Stimulated activated CD4-positive, alpha-beta T cell treated with anti-CD3 and anti-CD28 coated beads, Interleukin-1b, Interleukin-23, amount 100 ng/mL, for 1 hour (primary cell): ENCODE data around the gene RAPGEF3.

Source experiments
- DNase-seq, 2 donors: peaks; one replicate each; pipeline ENCODE4 v3.0.0-alpha.2; 2020; ENCODE audit warnings: low read depth in 2 of 2

Gene RAPGEF3

DNA sequence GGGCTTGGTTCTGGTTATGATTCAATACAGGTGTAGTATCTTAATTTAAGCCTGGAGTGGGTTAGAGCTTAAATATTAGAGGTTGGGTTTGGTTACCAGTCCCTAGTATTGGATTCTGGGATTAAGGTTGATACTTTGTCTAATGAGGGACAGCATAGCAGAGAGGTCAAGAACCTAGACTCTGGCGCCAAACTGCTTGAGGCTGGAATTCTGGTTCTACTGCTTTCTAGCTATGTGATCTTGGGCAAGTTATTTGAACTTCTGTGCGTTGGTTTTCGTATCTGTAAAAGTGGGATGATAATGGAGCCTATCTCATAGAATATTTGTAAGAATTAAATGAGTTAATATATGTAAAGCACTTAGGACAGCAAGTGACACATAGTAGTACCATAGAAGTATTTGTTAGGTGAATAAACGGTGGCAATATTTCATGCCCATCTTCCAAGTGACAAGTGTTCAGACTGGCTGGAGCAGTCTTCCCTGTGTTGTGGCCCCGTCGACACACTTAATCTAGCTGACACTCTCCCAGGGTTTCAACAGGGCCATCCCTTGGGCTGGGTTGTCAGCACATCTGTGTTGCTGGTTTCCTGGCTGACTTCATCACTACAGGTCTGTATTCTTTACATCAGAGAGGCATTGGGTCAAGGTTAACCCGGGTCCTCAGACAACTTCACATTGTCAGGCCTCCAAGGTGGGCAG, 36.4 kb downstream of the RAPGEF3 start:
- no peak for DNase-seq

- no peak for DNase-seq
These were observed 37.2 kb downstream of the RAPGEF3 start for GRCh38 chr12:47721431-47721973.

- no peak for DNase-seq
These were observed 40.1 kb downstream of the RAPGEF3 start for GRCh38 chr12:47718531-47718930.

DNA sequence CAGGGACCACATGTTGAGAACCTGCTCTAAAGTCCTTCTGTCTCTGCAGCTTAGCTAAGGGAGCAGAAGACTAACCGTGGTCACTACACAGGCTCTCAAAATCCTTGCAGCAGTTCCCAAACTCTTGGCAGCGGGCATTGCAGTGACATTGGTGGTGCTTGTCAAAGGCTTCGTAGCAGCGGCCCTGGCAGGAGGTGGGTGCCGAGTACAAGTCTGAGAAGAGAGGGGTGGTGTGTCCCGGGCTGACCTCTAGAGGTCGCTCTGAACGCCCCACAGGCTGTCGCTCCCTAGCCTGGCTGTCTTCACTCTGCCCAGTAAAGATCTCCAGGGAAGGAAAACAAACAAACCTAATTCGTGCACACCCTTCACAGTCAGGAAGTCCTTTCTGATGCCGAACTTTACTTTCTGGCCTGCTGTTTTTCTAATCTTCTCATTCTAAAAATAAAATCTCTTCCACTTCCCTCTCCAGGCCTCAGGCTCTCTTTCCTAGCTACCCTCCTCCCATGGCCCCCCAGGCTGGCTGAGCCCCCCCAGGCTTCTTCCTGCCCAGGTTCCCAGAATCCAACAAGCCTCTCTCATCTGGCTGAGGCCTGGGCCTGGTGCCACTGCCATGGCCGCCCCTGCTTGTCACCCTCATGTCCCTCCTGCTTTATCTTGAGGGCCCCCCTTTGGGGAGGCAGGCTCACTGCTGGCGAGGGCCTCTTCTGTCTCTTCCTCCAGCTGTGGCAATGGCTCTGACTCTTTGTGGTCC, 41.1 kb downstream of the RAPGEF3 start:
- no peak for DNase-seq

- DNase-seq = no peak
These were observed 41.6 kb downstream of the RAPGEF3 start for GRCh38 chr12:47717046-47717442.

GRCh38 chr12:47715877-47716548, 42.7 kb downstream of the RAPGEF3 start:
- no peak for DNase-seq

GRCh38 chr12:47715393-47715876, 43.2 kb downstream of the RAPGEF3 start:
- DNase-seq = peak; percentile 52 to 61

GRCh38 chr12:47714826-47715386, 43.8 kb downstream of the RAPGEF3 start:
- DNase-seq = no peak

DNA sequence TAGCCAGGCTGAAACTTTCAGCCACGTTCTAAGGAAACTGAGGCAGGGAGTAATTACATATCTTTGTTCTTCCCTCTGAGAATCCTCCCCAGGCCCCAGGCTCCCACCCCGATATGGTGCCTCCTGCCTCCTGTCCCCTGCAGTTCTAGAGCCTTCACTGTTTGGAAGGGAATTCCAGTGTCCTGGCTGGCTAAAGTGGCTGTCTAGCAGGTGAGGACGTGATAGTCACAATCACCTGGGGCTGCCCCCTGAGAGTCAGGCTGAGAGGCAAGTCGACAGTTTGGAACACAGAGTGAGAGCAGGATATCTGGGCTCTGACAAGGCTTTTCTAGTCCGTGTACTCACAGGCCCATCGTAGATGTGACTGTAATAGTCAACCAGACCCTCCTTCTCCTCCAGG, 46.5 kb downstream of the RAPGEF3 start:
- no peak for DNase-seq

GRCh38 chr12:47711448-47711847, 47.2 kb downstream of the RAPGEF3 start:
- no peak for DNase-seq

DNA sequence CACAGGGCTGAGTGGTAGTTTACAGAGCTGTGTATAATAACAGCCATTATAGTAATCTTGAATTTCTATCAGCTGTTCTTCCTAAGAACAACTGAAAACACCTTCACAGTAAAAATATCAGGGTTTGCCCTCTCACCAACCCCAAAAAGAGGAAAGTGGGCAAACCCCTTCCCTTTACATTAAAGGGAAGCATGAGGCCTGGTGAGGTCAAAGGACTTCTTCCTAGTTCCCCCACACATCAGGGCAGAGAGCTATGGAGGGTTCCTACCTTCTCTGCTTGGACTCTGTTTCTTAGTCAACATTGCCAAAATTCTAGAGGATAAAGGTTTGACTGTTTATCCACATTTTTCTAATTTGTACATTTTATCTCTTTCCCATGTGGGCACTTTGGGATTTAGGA, 48.4 kb downstream of the RAPGEF3 start:
- no peak for DNase-seq

- DNase-seq = no peak
These were observed 49.0 kb downstream of the RAPGEF3 start for GRCh38 chr12:47709671-47710070.

- DNase-seq = no peak
These were observed 49.4 kb downstream of the RAPGEF3 start for GRCh38 chr12:47709237-47709636.

- DNase-seq = no peak
These were observed 50.7 kb downstream of the RAPGEF3 start for GRCh38 chr12:47707905-47708543.

DNA sequence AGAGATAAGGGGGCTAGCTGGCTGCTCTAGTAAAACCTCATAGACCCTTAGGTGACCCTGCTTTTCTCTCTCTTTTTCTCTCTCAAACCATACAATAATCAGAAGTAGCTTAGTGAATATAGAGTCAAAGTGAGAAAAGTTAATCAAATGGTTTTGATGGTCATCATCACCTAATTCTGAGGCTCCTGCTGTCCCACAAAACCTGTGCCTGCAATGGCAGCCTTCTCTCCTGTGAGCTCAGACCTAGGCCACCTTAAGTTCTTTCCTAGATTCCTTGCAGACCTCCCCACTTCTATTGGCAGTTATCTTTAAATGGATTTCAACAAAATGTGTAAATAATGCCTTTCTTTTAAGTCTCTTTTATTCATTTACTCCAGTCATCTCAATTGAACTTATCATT, 51.3 kb downstream of the RAPGEF3 start:
- no peak for DNase-seq

DNA sequence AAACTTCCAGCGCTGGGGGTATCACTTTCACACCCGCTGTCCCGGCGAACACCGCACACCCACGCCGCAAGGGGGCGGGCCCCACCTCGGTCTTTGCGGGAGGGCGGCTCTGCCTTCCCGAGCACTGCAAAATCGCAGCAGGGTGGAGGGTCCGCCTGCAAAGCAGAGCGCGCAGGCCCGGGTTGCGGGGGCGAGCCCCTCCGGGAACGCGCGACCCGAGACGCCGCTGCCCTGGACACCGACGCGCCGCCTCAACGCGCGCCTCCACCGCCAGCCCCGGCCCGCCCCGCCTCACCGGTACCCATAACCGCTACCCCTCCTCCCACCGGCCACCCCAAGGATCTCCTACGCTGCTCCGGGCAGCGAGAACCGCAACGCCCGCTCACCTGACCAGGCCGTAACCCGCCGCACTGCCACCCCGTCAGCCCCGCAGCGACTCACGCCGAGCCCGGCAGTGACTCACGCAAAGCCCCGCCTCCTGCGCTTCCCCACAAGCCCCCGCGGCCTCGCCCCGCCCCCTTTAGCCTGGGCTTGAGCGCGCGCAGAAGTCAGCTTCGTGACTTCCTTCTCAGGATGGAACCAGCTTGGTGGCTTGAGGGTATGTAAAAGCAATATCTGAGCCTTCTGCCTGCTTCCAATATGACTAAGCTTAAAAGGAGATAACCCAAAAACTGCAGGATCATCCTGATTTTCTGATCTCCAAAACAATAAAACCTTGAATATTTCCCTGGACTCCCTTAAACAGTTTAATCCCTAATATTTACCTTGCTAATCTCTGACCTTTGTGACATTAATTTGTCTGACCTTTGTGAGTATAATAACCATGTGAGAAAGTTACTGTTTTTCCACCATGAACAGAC, 52.9 kb downstream of the RAPGEF3 start, which contains the start of gene RPAP3:
TSS of gene RPAP3 (minus strand) at position 465 of the 860 bp plus-strand sequence. CDS start 3,190 bp downstream, outside the sequence.
- DNase-seq = peak; percentile 90 to 97

GRCh38 chr12:47705229-47705565, 53.5 kb downstream of the RAPGEF3 start:
- no peak for DNase-seq

DNA sequence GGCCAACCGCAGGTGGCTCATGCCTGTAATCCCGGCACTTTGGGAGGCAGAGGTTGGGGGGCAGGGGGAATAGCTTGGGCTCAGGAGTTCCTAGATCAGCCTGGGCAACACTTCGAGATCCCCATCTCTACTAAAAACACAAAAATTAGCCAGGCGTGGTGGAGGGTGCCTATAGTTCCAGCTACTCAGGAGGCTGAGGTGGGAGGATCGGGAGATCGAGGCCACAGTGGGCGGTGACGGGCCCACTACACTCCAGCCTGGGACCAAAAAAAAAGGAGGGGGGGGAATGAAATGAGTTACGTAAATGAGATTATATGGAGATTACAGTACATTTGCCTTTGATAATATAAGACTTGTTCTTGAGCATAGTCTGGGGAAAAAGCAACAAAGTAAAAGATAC, 54.0 kb downstream of the RAPGEF3 start:
- no peak for DNase-seq

- DNase-seq = no peak
These were observed 58.4 kb downstream of the RAPGEF3 start for GRCh38 chr12:47700263-47700662.

- DNase-seq = no peak
These were observed 60.0 kb downstream of the RAPGEF3 start for GRCh38 chr12:47698631-47699030.

DNA sequence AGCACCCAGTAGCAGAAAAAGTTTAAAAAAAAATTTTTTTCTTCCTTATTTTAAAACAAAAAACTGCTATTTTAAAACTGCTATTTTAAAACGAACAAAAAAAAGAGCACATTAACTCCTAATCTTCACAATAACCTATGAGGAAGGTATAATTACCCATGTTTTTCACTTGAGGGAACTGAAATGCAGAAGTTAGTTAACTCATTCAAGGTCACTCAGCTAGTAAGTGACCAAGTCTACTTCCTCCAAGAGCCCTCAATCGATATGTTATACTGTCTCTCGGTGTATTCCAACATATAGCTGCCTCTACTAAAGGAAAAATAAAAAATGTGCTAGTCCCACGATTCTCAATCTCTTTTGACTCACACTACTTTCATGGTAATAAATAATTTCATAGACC, 60.6 kb downstream of the RAPGEF3 start:
- DNase-seq = no peak
